Measurements from ENCODE around the gene VRK3. TPM values are rescaled to one million over a fixed set of nuclear protein-coding genes. Genes with fewer than 3 reads are reported as not detected.
A peak's percentile ranks its signal among the peaks of the same experiment; 100 is the strongest.

The VRK3 gene
- total RNA-seq, 1 experiment from 2014 or later, result 46.3 TPM

GRCh38 chr19:49997709-49998108, 27.5 kb downstream of the VRK3 start:
- H3K4me3 ChIP-seq (ENCODE audit: low read depth, low read length), result no peak overlapping the region
- no peaks in the 10 kb centered on the region for H3K27me3 Mint-ChIP-seq (ENCODE audit: insufficient read depth, unreplicated experiment)
- H3K4me1 ChIP-seq, result no peaks in the 10 kb centered on the region
- TF ChIP-seq CTCF (IDR thresholded peaks at IDR 0.05; ENCODE audit: insufficient read depth in 1 of 2, low read depth in 1 of 2, low read length in 1 of 2, severe bottlenecking in 1 of 2, unreplicated experiment in 1 of 2), result no peak
- H3K9me3 Mint-ChIP-seq (ENCODE audit: unreplicated experiment), result no peaks in the 10 kb centered on the region
- peaks cover 31% of the 10 kb centered on the region for H3K36me3 Mint-ChIP-seq (ENCODE audit: insufficient read depth, unreplicated experiment)
- peak; percentile 66 to 68 for DNase-seq
- CTCF ChIA-PET, result interaction anchor here (0.6 kb wide), 2 partner anchors 280 to 328 kb away, joined by 3 to 5 read pairs; no protein-coding TSS in a partner anchor
- H3K36me3 ChIP-seq (ENCODE audit: control insufficient read depth, insufficient read depth, low read length), result no peaks in the 10 kb centered on the region; the same call in 1 of the 2 replicates
- no TSS peak for BruUV-seq (replicated peaks)
- no peaks in the 10 kb centered on the region for H3K9me3 ChIP-seq
- POLR2A ChIA-PET, result interaction anchor here (0.5 kb wide), 1 partner anchor 231 kb away, joined by 7 read pairs; the partner anchor contains the start of gene AP2A1
- no peaks in the 10 kb centered on the region for H3K4me1 Mint-ChIP-seq (ENCODE audit: low read depth, unreplicated experiment)
- intact Hi-C loops (cut with micrococcal nuclease; ENCODE audit: unreplicated experiment), result no loop called here
- H3K27ac Mint-ChIP-seq (ENCODE audit: unreplicated experiment), result no peak overlapping the region
- no peak overlapping the region for H3K4me3 Mint-ChIP-seq (ENCODE audit: unreplicated experiment)
- H3K27me3 ChIP-seq (replicated peaks; ENCODE audit: control insufficient read depth, insufficient read depth, low read length), result no peaks in the 10 kb centered on the region

- no peaks in the 10 kb centered on the region for H3K9me3 Mint-ChIP-seq (ENCODE audit: unreplicated experiment)
- ChIA-PET CTCF (no interaction called here), POLR2A (no interaction called here)
- H3K4me1 Mint-ChIP-seq (ENCODE audit: low read depth, unreplicated experiment), result no peaks in the 10 kb centered on the region
- Histone ChIP-seq H3K9me3 (no peaks in the 10 kb centered on the region; the same call in 1 of the 2 replicates), H3K4me3 (ENCODE audit: low read depth, low read length) (no peak overlapping the region), H3K36me3 (ENCODE audit: control insufficient read depth, insufficient read depth, low read length) (peaks cover 2% of the 10 kb centered on the region; the same call in 1 of the 2 replicates), H3K27me3 (replicated peaks; ENCODE audit: control insufficient read depth, insufficient read depth, low read length) (no peaks in the 10 kb centered on the region), H3K4me1 (no peaks in the 10 kb centered on the region)
- no peak overlapping the region for H3K27ac Mint-ChIP-seq (ENCODE audit: unreplicated experiment)
- DNase-seq, result no peak
- H3K4me3 Mint-ChIP-seq (ENCODE audit: unreplicated experiment), result no peak overlapping the region
- H3K36me3 Mint-ChIP-seq (ENCODE audit: insufficient read depth, unreplicated experiment), result peaks cover 20% of the 10 kb centered on the region
- H3K27me3 Mint-ChIP-seq (ENCODE audit: insufficient read depth, unreplicated experiment), result no peaks in the 10 kb centered on the region
- intact Hi-C loops (cut with micrococcal nuclease; ENCODE audit: unreplicated experiment), result no loop called here
- no TSS peak for BruUV-seq (replicated peaks)
- TF ChIP-seq CTCF (IDR thresholded peaks at IDR 0.05; ENCODE audit: insufficient read depth in 1 of 2, low read depth in 1 of 2, low read length in 1 of 2, severe bottlenecking in 1 of 2, unreplicated experiment in 1 of 2), result no peak
These were observed 36.7 kb downstream of the VRK3 start for GRCh38 chr19:49988433-49988832.

GRCh38 chr19:49988007-49988406, 37.2 kb downstream of the VRK3 start:
- H3K9me3 ChIP-seq, result no peaks in the 10 kb centered on the region; the same call in 1 of the 2 replicates
- Mint-ChIP-seq H3K4me3 (ENCODE audit: unreplicated experiment) (no peak overlapping the region), H3K27me3 (ENCODE audit: insufficient read depth, unreplicated experiment) (no peaks in the 10 kb centered on the region), H3K36me3 (ENCODE audit: insufficient read depth, unreplicated experiment) (peaks cover 20% of the 10 kb centered on the region), H3K27ac (ENCODE audit: unreplicated experiment) (no peak overlapping the region), H3K9me3 (ENCODE audit: unreplicated experiment) (no peaks in the 10 kb centered on the region), H3K4me1 (ENCODE audit: low read depth, unreplicated experiment) (no peaks in the 10 kb centered on the region)
- no peaks in the 10 kb centered on the region for H3K27me3 ChIP-seq (replicated peaks; ENCODE audit: control insufficient read depth, insufficient read depth, low read length)
- POLR2A ChIA-PET, result no interaction called here
- no TSS peak for BruUV-seq (replicated peaks)
- H3K36me3 ChIP-seq (ENCODE audit: control insufficient read depth, insufficient read depth, low read length), result peaks cover 2% of the 10 kb centered on the region; the same call in 1 of the 2 replicates
- no peak for TF ChIP-seq CTCF (IDR thresholded peaks at IDR 0.05; ENCODE audit: insufficient read depth in 1 of 2, low read depth in 1 of 2, low read length in 1 of 2, severe bottlenecking in 1 of 2, unreplicated experiment in 1 of 2)
- intact Hi-C loops (cut with micrococcal nuclease; ENCODE audit: unreplicated experiment), result no loop called here
- H3K4me1 ChIP-seq, result no peaks in the 10 kb centered on the region
- no peak for DNase-seq
- CTCF ChIA-PET, result no interaction called here
- no peak overlapping the region for H3K4me3 ChIP-seq (ENCODE audit: low read depth, low read length)

All from Caco-2 (cell line).